Caco-2 (cell line): ENCODE results near the gene DAB2IP. TPM values are rescaled to one million over a fixed set of nuclear protein-coding genes. Genes with fewer than 3 reads are reported as not detected.

Experiments used
- BruUV-seq: library from RNA; stranded (reverse); fragments of 400-500 nt; replicated peaks from 2 replicates; lab custom pipeline; 2021; lab: Mats Ljungman, UMichigan
- CTCF ChIA-PET: fragments of 300-600 bp; sonication (Branson Sonifier 250); formaldehyde crosslinking; loops from one replicate; lab custom pipeline; 2022; ENCODE audit warnings: antibody characterized with exemption; lab: Charles Lee
- POLR2A ChIA-PET: fragments of 300-600 bp; sonication (Branson Sonifier 250); formaldehyde crosslinking; loops from one replicate; lab custom pipeline; 2022; ENCODE audit warnings: antibody characterized with exemption; lab: Charles Lee
- DNase-seq, 2 experiments: peaks; one replicate each; pipeline versions ENCODE4 v3.0.0 to v3.0.0-alpha.2; 2020 to 2022
- H3K27me3 ChIP-seq: replicated peaks from 2 replicates; pipeline ENCODE4 v1.6.0; 2011; ENCODE audit warnings: low read length; ENCODE audit not compliant: control insufficient read depth, insufficient read depth
- H3K36me3 ChIP-seq: 2 replicates; pipeline ENCODE4 v1.5.1; 2011; ENCODE audit warnings: low read length; ENCODE audit not compliant: control insufficient read depth, insufficient read depth
- H3K4me1 ChIP-seq: fragments of 250-450 bp; sonication (Bioruptor Pico); 2 replicates; pipeline ENCODE4 v1.5.1; 2020; ENCODE audit warnings: mild to moderate bottlenecking
- H3K4me3 ChIP-seq: 2 replicates; pipeline ENCODE4 v1.5.1; 2011; ENCODE audit warnings: low read depth, mild to moderate bottlenecking, control low read depth, low read length
- H3K9me3 ChIP-seq: fragments of 250-450 bp; sonication (Bioruptor Pico); 2 replicates; pipeline ENCODE4 v1.5.1; 2020; ENCODE audit warnings: mild to moderate bottlenecking, moderate library complexity
- H3K27ac Mint-ChIP-seq: one replicate; pipeline ENCODE4 v1.8.0; 2022; ENCODE audit warnings: mixed read lengths; ENCODE audit not compliant: unreplicated experiment
- H3K27me3 Mint-ChIP-seq: one replicate; pipeline ENCODE4 v1.8.0; 2022; ENCODE audit warnings: mixed read lengths; ENCODE audit not compliant: insufficient read depth, unreplicated experiment
- H3K36me3 Mint-ChIP-seq: one replicate; pipeline ENCODE4 v1.8.0; 2022; ENCODE audit warnings: mild to moderate bottlenecking, mixed read lengths; ENCODE audit not compliant: insufficient read depth, unreplicated experiment
- H3K4me1 Mint-ChIP-seq: one replicate; pipeline ENCODE4 v1.8.0; 2022; ENCODE audit warnings: low read depth, mixed read lengths; ENCODE audit not compliant: unreplicated experiment
- H3K4me3 Mint-ChIP-seq: one replicate; pipeline ENCODE4 v1.8.0; 2022; ENCODE audit warnings: mild to moderate bottlenecking, moderate library complexity, mixed read lengths; ENCODE audit not compliant: unreplicated experiment
- H3K9me3 Mint-ChIP-seq: one replicate; pipeline ENCODE4 v1.8.0; 2022; ENCODE audit warnings: mixed read lengths; ENCODE audit not compliant: unreplicated experiment
- intact Hi-C: fragments of 100-400 bp; cut with micrococcal nuclease; formaldehyde crosslinking; loops from one replicate; pipeline ENCODE4 v1.10.0; 2022; ENCODE audit not compliant: unreplicated experiment
- total RNA-seq: library from RNA; stranded (reverse); gene quantifications from 2 replicates; pipeline ENCODE4 v1.2.3, GENCODE V29; 2022
- TF ChIP-seq, protein P1 (sequence below), 2 experiments: fragments of 200-600 bp in 1 of 2; IDR thresholded peaks; 1 replicate in 1 of 2; 2 replicates in 1 of 2; pipeline versions ENCODE4 v1.5.1 to v1.8.0; 2011 to 2022; ENCODE audit warnings: antibody characterized with exemption in 1 of 2, control low read depth in 1 of 2, inconsistent platforms in 1 of 2, low read depth in 1 of 2, low read length in 1 of 2, mild to moderate bottlenecking in 1 of 2, moderate library complexity in 1 of 2; ENCODE audit not compliant: insufficient read depth in 1 of 2, severe bottlenecking in 1 of 2, unreplicated experiment in 1 of 2

The DAB2IP gene
- total RNA-seq, 1 experiment from 2014 or later = 26.0 TPM

- TF ChIP-seq, protein P1, sequence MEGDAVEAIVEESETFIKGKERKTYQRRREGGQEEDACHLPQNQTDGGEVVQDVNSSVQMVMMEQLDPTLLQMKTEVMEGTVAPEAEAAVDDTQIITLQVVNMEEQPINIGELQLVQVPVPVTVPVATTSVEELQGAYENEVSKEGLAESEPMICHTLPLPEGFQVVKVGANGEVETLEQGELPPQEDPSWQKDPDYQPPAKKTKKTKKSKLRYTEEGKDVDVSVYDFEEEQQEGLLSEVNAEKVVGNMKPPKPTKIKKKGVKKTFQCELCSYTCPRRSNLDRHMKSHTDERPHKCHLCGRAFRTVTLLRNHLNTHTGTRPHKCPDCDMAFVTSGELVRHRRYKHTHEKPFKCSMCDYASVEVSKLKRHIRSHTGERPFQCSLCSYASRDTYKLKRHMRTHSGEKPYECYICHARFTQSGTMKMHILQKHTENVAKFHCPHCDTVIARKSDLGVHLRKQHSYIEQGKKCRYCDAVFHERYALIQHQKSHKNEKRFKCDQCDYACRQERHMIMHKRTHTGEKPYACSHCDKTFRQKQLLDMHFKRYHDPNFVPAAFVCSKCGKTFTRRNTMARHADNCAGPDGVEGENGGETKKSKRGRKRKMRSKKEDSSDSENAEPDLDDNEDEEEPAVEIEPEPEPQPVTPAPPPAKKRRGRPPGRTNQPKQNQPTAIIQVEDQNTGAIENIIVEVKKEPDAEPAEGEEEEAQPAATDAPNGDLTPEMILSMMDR (IDR thresholded peaks at IDR 0.05; ENCODE audit: insufficient read depth in 1 of 2, low read depth in 1 of 2, low read length in 1 of 2, severe bottlenecking in 1 of 2, unreplicated experiment in 1 of 2) = no peak
- Histone ChIP-seq H3K9me3 (no peaks in the 10 kb centered on the region), H3K4me1 (peaks cover 30% of the 10 kb centered on the region), H3K27me3 (no peaks in the 10 kb centered on the region), H3K4me3 (peak overlapping the region; percentile 32), H3K36me3 (no peaks in the 10 kb centered on the region)
- Mint-ChIP-seq H3K36me3 (no peaks in the 10 kb centered on the region), H3K27ac (no peak overlapping the region), H3K4me1 (peaks cover 5% of the 10 kb centered on the region), H3K4me3 (no peak overlapping the region), H3K9me3 (no peaks in the 10 kb centered on the region), H3K27me3 (no peaks in the 10 kb centered on the region)
- intact Hi-C loops = loop anchor here (1.0 to 5.0 kb wide), 4 partner anchors 57 to 249 kb away; no protein-coding TSS in a partner anchor
- ChIA-PET POLR2A (interaction anchor here (1.2 kb wide), 1 partner anchor 232 kb away, joined by 3 read pairs; no protein-coding TSS in a partner anchor), CTCF (interaction anchor here (0.6 to 2.2 kb wide), 5 partner anchors 8 to 121 kb away, joined by 3 to 10 read pairs (median 3); no protein-coding TSS in a partner anchor)
- DNase-seq = peak; percentile 84 to 85
- BruUV-seq = no TSS peak
Observed at GRCh38 chr9:121743441-121744001, 92.1 kb downstream of the DAB2IP start.

- ChIA-PET CTCF (interaction anchor here (1.0 to 2.2 kb wide), 4 partner anchors 9 to 246 kb away, joined by 3 to 10 read pairs (median 5); no protein-coding TSS in a partner anchor), POLR2A (interaction anchor here (1.2 kb wide), 1 partner anchor 232 kb away, joined by 3 read pairs; no protein-coding TSS in a partner anchor)
- no peaks in the 10 kb centered on the region for H3K36me3 Mint-ChIP-seq
- Histone ChIP-seq H3K4me1 (peaks cover 26% of the 10 kb centered on the region), H3K4me3 (peak overlapping the region; percentile 32), H3K36me3 (no peaks in the 10 kb centered on the region), H3K9me3 (no peaks in the 10 kb centered on the region), H3K27me3 (no peaks in the 10 kb centered on the region)
- H3K27me3 Mint-ChIP-seq = no peaks in the 10 kb centered on the region
- H3K4me1 Mint-ChIP-seq = peaks cover 5% of the 10 kb centered on the region
- TF ChIP-seq, protein P1 (IDR thresholded peaks at IDR 0.05; ENCODE audit: insufficient read depth in 1 of 2, low read depth in 1 of 2, low read length in 1 of 2, severe bottlenecking in 1 of 2, unreplicated experiment in 1 of 2) = peak; percentile 57 to 81
- no peaks in the 10 kb centered on the region for H3K9me3 Mint-ChIP-seq
- H3K27ac Mint-ChIP-seq = no peak overlapping the region
- DNase-seq = peak; percentile 71 to 76
- H3K4me3 Mint-ChIP-seq = no peak overlapping the region
- no TSS peak for BruUV-seq
- intact Hi-C loops = loop anchor here (1.0 to 5.0 kb wide), 4 partner anchors 57 to 248 kb away; no protein-coding TSS in a partner anchor
Observed at GRCh38 chr9:121744002-121744686, 92.7 kb downstream of the DAB2IP start.

DNA sequence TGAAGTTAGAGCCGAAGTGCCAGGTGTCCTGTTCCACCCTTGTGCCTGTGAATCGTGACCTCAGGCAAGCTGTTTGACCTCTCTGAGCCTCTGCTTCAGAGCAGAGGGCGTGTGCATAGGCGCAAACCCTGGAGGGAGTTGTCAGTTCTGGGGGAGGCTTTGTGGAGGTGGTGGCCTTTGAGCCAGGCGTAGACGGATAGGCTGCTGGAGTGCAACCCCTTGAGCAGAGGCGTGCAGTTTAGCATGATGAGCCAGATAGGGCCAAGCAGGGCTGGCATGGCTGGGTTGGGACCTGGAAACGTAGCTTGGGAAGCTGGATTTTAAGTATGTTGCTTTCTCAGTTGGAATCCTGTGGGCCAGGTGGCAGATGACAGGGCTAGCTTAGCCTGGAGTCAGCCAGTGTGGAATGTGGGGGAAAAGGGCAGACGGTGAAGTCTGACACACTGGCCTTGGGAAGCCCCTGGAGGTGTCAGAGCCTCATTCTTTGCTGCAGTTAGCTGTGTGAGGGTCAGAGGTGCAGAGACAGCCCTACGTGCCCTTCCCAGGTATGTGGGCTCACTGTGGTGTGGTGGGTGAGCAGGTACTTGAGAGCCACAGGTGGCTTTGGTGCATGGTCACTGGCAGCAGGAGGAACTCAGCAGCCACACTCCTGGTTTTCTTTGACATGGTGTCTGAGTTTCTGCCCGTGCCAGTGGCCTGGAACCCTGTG lies 93.4 kb downstream of the DAB2IP start:
- peaks cover 25% of the 10 kb centered on the region for H3K4me1 ChIP-seq
- no peaks in the 10 kb centered on the region for H3K36me3 ChIP-seq
- TF ChIP-seq, protein P1 (IDR thresholded peaks at IDR 0.05; ENCODE audit: insufficient read depth in 1 of 2, low read depth in 1 of 2, low read length in 1 of 2, severe bottlenecking in 1 of 2, unreplicated experiment in 1 of 2) = no peak
- intact Hi-C loops = loop anchor here (1.0 to 5.0 kb wide), 4 partner anchors 58 to 247 kb away; no protein-coding TSS in a partner anchor
- Mint-ChIP-seq H3K36me3 (no peaks in the 10 kb centered on the region), H3K27ac (no peak overlapping the region), H3K4me1 (peaks cover 5% of the 10 kb centered on the region), H3K27me3 (no peaks in the 10 kb centered on the region), H3K4me3 (no peak overlapping the region), H3K9me3 (no peaks in the 10 kb centered on the region)
- no TSS peak for BruUV-seq
- no peaks in the 10 kb centered on the region for H3K9me3 ChIP-seq
- no peak overlapping the region for H3K4me3 ChIP-seq
- ChIA-PET POLR2A (no interaction called here), CTCF (interaction anchor here (1.1 to 2.2 kb wide), 2 partner anchors 9 to 245 kb away, joined by 4 to 10 read pairs; no protein-coding TSS in a partner anchor)
- no peaks in the 10 kb centered on the region for H3K27me3 ChIP-seq
- DNase-seq = no peak
